CD4-positive, alpha-beta T cell treated with Interleukin-6 at 100 ng/mL for 8 hours (primary cell): ENCODE data around the gene RASEF.

ENCODE experiments used
- DNase-seq: peaks from one replicate; pipeline ENCODE4 v3.0.0-alpha.2; 2020; ENCODE audit warnings: mixed read lengths, low spot score

The RASEF gene

DNA sequence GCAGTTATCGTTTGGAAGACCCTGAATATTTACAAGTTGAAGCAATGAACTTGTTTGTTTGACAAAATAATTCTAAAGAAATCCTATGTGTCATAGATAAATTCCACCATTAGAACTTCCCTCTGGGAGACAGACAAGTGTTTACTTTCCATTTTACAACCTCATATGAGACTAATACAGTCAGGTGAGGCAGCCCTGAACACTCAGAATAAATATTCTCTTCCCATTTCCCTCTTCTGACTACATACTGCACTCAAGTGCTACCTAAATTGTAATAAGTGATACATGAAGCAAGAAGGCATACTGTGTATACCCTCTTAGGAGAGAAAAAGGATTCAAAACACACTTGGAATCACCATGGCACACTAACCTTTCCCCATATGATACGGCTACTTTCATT, 6.8 kb downstream of the RASEF start:
- no peak for DNase-seq

DNA sequence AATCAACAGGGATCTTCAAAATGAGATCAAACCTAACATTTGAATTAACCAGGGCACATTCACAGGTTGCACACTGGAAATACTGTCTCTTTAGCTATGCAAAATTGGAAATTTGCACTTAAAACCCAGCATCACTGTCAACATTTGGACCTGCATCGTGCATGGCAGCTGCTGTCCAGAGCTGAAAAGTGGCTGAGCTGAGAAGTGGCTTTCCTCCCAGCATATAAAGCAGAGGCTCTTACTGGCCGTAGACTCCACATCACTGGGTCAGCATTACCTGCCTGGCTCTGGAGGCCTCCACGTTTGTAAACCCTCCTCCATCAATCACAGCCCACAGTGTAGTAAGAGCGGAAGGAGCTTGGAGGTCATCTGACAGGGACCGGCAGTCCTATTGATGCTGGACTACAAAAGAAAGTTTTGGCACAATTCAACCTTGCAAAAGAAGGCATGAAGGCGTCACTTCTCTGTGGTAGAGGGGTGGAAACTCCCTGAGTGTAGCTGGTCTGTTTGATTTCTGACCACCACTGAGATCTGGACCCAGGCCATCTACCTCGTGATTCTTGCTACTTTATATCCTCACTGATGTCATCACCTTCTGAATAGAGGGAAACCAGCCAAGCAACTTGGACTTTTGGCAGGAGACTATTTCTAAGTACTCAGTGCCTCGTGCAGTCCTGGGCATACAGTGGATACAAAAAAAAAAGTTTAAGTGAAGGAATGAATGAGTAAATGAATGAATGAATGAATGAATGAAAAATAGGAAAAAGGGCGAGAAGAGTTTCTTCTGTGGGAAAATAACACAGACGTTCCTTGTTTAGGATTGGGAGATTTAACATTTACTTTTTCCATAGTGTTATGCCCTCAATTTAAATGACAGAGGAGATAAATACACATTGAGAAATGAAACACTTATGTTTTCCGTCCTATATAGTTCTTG, 14.8 kb downstream of the RASEF start:
- DNase-seq = no peak

DNA sequence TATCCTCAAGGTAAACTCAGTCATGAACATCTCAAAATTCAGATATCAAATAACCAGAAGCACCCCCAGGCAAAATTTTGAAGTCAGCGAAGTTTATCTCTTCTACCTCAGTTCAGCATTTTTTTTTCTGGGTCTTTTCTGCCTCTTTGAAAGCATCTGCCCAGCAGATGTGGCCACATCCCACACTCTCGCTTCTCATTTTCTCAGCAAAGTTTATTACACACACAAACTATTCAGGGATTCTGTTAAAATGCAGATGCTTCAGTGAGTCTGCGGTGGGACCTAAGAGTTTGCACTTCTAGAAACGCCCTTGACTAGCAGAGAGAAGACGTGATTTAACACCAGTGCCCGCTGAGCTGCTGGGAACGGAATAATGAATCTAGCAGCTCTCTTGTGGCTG, 19.3 kb downstream of the RASEF start:
- no peak for DNase-seq

DNA sequence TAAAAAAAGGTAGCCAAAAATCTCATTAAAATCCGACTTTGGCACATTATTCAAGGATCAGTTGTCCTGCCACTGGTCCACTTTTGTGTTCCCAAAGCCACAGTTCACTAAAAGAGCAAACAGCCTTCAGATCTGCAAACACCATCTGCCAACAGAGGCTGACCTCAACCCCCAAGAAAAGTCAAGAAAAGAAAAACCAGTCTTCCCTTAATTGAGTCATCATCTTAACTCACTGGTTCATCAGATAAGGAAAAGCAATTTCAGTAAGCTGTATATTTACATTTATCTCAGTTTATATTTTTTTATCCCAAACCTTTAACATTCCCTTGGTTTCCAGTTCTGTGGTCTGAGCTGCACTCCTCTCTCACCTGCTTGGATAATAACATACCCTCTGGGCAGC, 21.2 kb downstream of the RASEF start:
- no peak for DNase-seq

DNA sequence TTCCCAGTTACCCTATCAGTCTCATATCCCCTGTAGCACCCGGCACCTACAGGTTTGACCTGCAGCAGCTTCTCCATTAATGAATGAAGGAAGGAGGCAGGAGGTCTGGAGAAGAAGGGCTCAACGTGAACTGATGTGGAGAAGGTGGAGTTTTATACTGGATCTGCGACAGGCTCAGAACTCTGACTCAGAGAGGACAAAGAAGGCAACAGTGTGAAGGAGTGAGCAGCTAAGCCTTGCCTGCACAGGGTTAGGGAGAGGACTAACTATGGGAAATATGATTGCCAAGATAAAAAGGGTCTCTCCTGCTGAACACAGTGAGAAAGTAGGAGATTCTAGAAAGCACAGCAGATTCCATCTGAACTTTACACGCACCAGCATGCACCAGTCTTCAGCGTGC, 23.6 kb downstream of the RASEF start:
- no peak for DNase-seq

DNA sequence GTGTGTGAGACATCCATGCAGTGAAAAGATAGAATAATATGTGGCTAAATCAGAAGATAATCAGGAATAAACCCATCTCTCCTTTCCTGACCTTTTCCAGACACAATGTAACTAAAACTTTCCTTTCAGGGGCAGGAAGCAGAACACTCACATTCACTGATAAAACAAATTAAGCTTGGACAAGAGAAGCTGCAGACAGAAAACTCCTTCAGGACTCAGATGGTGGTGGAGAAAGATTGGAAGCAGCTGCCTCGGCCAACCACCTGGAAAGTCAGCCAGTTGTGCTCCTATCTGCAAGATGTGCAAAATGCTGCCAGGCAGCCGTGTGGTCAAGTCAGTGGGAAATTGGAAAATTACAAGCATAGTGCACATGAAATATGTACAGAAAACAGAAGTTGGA, 26.9 kb downstream of the RASEF start:
- DNase-seq = no peak

DNA sequence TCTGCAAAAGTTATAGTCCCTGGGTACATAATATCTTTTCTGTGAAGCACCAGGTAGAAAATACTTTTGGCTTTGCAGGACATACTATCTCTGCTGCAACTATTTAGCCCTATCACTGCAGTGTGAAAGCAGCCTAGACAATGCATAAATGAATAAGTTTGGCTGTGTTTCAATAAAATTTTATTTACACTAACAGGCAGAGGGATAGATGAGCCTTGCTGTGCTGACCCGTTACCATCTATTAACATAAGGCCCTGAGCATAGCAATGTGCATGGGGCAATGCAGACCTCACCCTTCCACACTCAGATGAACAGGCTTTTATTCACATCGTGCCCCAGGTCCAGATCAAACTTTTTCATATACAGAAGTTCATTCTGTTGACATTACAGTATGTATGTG, 27.8 kb downstream of the RASEF start:
- DNase-seq = no peak

DNA sequence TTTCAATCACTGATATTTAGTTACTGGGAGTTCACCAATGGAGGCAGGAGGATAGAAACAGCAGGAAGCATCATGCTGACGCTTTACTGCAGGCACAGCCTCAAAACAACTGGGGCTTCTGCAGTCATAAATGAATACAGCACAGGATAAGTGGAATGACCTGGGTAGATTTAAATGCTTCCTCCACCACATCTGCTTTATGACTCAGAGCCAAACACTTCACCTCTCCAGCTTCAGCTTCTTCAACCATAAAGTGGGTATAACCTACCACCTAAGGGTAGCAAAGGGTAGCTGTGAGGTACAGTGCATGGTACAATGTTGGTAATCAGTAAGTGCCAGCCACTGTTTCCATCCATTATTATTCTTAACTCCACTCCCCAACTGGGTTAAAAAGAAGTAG, 28.4 kb downstream of the RASEF start:
- DNase-seq = no peak

DNA sequence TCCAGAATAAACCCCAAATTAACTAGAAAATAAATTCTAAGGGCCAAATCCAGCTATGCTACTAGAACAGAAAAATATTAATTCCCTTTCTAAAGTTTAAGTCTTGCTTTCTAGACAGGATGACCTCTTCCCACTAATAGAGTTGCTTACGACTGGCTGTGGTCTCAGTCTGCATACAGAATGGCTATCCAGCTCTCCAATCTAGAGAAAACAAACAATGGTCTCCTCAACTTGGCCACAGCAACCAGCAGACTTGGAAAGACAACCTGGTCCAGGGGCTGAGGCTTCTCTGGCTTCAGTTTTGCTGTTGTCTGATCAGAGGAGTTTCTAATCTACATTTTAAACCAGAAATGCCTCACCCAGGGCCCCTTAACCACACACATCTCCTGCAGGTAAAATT, 28.9 kb downstream of the RASEF start:
- DNase-seq = no peak

DNA sequence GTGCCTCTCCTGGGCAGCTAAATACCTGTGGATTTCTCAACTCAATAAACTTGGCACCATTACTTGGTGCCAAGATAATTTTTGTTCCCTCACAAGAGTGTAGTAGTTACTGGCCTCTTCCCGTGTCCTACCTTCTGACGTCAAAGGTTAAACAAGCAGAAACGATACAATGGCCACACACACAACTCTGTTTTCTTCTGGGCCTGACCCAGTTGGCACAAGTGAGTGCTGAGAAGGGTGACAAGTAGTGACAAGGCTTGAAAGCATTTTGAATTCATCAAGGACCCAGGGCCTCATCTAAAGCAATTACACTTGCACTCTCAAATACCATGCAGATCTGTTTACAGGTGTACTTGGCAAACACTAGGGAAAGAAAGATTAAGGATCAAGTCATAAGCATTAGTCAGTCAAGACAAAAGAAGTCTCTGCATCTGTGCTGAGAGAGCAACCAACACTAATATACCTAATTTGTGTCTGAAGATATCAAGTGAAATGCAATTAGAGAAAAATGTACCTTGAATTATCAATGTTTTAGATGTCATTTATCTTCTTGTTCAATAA, 30.8 kb downstream of the RASEF start:
- no peak for DNase-seq

DNA sequence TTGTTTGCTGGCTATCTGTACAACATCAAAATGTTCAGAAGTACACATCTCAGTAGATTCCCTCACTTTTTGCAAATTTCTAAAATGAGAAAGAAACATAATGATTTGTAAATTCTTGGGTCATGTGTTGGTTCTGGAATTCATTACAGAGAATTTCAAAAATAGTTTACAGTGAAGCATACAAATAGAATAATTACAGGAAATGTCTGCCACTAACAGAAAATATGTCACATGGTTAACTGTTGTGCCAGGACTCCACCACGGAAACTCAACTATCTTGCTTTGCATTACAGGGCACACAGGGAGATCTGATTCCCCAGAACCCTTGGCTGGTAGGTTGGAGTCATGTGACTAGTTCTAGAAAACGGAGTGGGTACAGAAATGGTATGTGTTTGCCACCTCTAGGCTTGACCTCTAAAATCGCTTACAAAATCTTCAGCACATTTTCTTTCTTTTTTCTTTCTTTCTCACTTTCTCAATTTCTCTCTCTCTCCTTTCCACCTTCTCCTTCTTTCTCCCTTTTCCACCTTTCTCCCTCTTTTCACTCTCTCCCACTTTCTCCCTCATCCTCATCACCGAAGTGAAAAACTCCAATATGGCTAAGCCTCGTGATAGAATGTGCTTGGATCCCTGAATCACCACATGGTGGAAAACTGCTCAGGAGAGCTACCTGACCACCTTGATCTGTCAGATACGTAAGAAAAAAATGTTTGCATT, 32.4 kb downstream of the RASEF start:
- DNase-seq = no peak

DNA sequence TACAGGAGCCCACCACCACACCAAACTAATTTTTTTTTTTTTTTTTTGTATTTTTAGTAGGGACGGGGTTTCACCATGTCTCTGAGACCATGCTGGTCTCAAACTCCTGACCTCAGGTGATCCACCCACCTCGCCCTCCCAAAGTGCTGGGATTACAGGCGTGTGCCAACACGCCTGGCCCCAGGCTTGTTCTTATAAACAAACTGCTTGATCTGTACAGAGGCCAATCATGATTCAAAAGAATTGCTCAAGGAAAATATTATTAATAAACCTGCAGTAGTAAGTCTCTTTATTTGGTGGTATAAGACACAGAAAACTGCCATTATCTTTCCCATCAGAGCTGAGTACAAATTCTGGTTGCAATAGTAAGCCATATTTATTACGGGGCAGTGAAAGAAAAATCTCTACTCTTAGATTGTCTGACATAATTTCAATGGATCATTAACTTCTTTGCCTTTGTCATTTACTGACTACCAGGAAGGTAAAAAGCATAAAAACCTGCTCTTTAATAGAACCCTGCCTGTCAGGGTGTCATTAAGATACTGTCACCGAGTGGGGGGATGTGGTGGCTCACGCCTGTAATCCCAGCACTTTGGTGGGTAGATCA, 33.3 kb downstream of the RASEF start:
- no peak for DNase-seq

DNA sequence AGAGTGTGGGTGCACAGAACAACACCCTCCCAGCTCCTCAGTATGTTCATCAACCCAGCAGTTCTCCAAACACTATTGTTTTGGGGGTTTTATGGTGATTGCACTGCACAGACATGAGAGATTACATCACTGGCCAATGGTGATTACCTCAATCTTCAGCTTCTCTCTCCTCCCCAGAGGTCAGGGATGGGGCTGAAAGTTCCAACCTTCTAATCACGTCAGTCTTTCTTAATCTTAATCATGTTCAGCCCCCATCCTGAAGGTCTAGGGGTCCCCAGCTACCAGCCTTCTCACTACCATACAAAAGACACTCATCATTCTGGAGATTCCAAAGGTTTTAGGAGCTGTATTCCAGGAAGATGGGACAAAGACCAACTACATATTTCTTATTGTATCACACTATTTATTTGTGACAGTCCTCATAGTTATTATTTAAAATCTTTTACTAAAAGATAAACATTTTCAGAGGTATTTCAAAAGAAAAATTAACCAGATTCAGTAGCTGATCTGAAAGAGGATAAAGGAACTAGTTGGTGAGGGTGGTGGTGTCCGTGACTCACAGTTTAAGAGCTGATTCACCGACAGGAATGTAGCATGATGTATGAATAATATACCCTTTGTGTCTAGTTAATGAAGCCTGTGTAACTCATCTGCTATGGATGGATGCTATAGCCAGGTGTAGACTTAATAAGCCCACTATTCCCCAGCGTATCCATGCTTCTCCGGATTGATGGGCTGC, 35.6 kb downstream of the RASEF start:
- no peak for DNase-seq

DNA sequence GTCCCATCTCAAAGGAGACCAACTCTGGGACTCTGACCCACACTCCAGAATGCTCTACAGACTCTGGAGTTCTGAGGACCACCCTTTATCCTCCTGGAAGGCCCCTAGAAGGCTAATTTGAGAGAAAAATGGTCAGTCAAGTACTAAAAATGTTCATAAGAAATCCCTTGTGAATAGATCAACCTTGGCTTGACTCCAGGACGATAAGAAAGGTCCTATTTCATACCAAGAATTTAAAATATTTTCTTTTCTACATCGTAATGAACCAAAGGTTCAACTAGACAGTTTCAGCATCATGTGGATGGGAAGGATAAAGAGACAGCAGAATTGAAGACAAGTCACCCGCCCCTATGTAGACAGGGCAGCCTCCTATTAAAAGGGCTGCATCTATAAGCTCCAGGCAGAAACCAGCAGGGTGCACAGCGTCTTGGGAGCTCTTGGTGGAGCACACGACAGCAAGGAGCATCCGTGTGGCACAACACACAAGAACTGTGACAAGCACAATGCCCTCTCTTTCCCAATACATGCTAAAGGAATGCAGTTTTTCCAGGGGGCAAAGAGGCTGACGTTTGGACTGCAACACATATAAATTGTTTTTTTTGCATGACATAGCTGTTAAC, 38.3 kb downstream of the RASEF start:
- no peak for DNase-seq

DNA sequence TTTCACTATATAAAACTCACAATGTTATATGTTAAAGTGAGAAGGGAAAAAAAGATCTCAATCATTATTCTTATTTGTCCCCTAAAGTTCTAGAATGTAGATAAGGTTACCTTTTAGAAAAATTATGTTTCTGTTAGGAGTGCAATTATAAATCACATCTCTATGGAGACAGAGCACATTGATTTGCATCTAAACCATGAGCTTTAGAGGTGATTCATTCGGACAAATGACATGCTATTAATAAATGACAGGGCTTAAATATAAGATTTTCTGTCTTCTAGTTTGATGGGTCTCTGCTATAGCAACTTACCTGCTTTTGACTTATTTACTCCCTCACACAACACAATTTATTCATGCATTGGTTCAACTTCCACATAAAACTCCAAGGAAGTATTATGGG, 39.8 kb downstream of the RASEF start:
- DNase-seq = no peak

DNA sequence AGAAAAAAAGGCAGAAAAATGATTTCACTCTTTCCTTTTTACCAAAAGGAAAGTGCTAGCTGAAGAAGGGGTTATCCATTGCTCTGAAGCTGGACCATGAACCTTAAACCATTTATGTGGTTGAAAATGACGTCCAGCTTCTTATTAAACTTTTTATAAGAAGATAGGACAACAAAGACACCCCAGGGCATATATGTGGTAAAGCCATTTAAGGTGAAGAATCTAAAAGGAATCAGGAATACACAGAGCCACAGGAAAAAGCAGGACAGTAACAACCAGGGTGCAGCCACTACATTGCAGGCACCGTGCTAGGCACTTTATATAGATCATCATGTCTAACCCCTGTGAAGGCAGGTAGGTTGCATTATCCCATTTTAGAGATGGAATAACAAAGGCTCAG, 42.1 kb downstream of the RASEF start:
- no peak for DNase-seq

DNA sequence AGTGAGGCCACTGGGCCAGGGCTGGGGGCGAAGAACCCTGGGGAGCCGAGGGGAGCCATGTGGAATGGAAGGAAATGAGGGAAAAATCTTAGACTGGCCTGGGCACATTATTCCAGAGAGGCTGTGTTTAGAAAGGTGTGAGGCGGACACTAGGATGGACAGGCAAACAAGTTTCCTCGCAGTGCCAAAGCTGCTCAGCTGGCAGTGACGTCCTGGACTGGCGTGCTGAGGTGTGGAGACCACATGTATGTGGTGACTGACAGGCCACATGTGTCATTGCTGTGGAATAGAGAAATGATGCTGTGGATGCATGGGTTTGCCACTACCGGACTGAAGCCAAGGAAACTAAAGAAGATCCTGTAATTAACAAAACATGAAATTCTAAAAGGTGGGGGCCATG, 42.6 kb downstream of the RASEF start:
- no peak for DNase-seq

DNA sequence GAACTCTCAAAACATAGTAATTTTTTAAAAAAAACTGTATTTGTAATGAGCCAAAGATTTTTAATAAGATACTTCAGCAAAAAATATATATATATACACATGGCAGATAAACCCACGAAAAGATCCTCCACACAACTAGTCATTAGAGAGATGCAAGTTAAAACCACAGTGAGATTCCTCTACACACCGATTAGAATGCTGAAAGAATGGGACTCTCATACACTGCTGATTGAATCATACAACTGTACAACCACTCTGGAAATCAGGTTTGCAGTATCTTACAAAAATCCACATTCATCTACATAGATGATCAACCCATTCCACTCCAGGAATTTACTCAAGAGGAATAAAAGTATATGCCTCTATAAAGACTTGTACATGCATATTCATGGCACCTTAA, 43.7 kb downstream of the RASEF start:
- DNase-seq = no peak

DNA sequence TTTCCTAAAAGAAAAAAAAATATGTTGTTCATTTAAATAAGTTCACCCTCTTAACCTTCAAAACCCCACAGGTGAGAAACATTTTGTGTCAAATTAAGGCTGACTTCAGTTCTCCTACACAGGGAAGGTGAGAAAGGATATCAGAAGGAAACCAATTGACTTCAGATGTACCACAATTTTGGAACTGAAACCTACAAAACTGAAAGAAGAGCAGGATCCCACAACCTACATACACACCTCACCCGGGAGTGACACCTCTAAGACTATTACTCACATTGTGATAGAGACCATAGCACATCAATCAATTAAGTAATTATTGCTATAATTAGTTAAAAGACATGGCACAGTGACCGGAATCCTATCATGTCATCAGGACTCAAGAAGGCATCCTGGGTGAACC, 47.0 kb downstream of the RASEF start:
- no peak for DNase-seq

DNA sequence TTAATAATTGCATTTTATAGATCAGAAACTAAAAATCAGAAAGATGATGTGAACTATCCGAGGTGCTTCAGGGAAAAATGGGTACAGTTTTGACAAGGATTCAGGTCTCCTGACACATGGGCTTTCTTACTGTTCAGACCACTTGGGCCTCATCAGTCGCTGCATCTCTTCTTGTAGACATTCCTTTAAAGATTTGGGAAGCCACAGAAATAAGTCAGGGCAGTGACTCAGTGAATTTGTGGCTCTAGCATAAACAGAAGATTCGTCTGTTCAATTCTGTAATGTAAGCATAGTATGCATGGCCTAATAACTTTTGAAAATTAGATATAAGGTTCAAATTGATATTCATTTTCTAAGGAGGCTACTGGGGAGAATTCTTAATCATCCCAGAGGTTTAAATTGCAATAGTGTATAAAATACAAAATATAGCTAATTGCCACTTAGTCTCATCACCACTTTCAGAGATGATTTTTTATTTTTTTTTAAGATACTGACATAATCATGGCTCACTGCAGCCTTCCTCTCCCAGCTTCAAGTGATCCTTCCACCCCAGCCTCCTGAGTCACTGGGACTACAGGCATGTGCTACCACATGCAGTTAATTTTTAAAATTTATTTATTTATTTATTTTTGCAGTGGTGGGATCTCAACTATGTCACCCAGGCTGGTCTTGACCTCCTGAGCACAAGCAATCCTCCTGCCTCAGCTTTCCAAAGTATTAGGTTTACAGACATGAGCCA, 48.9 kb downstream of the RASEF start:
- no peak for DNase-seq
